GM20431 (cell line): ENCODE results near the gene NCKAP5.

Experiments
- in situ Hi-C: fragments of 300-500 bp; cut with MseI, MboI; formaldehyde crosslinking; loops from one replicate; pipeline ENCODE4 v1.15.0; 2020; ENCODE audit warnings: low sequenced_read_pairs; ENCODE audit not compliant: unreplicated experiment

NCKAP5 gene

GRCh38 chr2:133365117-133365516 lies 203.1 kb downstream of the NCKAP5 start:
- in situ Hi-C loops, result no loop called here

GRCh38 chr2:133364636-133365035 lies 203.6 kb downstream of the NCKAP5 start:
- in situ Hi-C loops, result no loop called here

- in situ Hi-C loops, result no loop called here
Observed at GRCh38 chr2:133363884-133364283, 204.4 kb downstream of the NCKAP5 start.

- in situ Hi-C loops, result no loop called here
Observed at GRCh38 chr2:133362061-133362476, 206.2 kb downstream of the NCKAP5 start.

GRCh38 chr2:133360882-133361281 lies 207.4 kb downstream of the NCKAP5 start:
- in situ Hi-C loops, result no loop called here

- in situ Hi-C loops, result no loop called here
Observed at GRCh38 chr2:133360190-133360589, 208.1 kb downstream of the NCKAP5 start.

- in situ Hi-C loops, result no loop called here
Observed at GRCh38 chr2:133352719-133353118, 215.5 kb downstream of the NCKAP5 start.

- in situ Hi-C loops, result no loop called here
Observed at GRCh38 chr2:133346654-133347053, 221.6 kb downstream of the NCKAP5 start.

GRCh38 chr2:133345638-133346037 lies 222.6 kb downstream of the NCKAP5 start:
- in situ Hi-C loops, result no loop called here

- in situ Hi-C loops, result no loop called here
Observed at GRCh38 chr2:133344849-133345248, 223.4 kb downstream of the NCKAP5 start.

GRCh38 chr2:133343018-133343352 lies 225.3 kb downstream of the NCKAP5 start:
- in situ Hi-C loops, result no loop called here

GRCh38 chr2:133342286-133343017 lies 225.8 kb downstream of the NCKAP5 start:
- in situ Hi-C loops, result no loop called here

GRCh38 chr2:133341575-133341974 lies 226.7 kb downstream of the NCKAP5 start:
- in situ Hi-C loops, result no loop called here

- in situ Hi-C loops, result no loop called here
Observed at GRCh38 chr2:133338224-133338623, 230.0 kb downstream of the NCKAP5 start.

GRCh38 chr2:133334923-133335322 lies 233.3 kb downstream of the NCKAP5 start:
- in situ Hi-C loops, result no loop called here

GRCh38 chr2:133333181-133333580 lies 235.1 kb downstream of the NCKAP5 start:
- in situ Hi-C loops, result no loop called here

GRCh38 chr2:133331436-133331835 lies 236.8 kb downstream of the NCKAP5 start:
- in situ Hi-C loops, result no loop called here

GRCh38 chr2:133326652-133327397 lies 241.4 kb downstream of the NCKAP5 start:
- in situ Hi-C loops, result no loop called here

GRCh38 chr2:133324150-133324561 lies 244.1 kb downstream of the NCKAP5 start:
- in situ Hi-C loops, result no loop called here

- in situ Hi-C loops, result no loop called here
Observed at GRCh38 chr2:133322909-133323308, 245.4 kb downstream of the NCKAP5 start.

GRCh38 chr2:133317178-133317577 lies 251.1 kb downstream of the NCKAP5 start:
- in situ Hi-C loops, result no loop called here

- in situ Hi-C loops, result no loop called here
Observed at GRCh38 chr2:133316557-133316956, 251.7 kb downstream of the NCKAP5 start.
